Mucosa of rectum (tissue), 2 donors: Measurements from ENCODE around the gene HPRT1.

Experiments used
- H3K27ac ChIP-seq, 2 donors: one replicate each; pipeline ENCODE4 v1.7.0; 2013; ENCODE audit warnings: inconsistent platforms in 2 of 2, low read depth in 2 of 2, low read length in 2 of 2
- H3K27me3 ChIP-seq, 2 donors: one replicate each; pipeline ENCODE4 v1.7.0; 2013; ENCODE audit warnings: low read length in 2 of 2; ENCODE audit not compliant: control insufficient read depth in 2 of 2, insufficient read depth in 2 of 2
- H3K36me3 ChIP-seq, 2 donors: one replicate each; pipeline ENCODE4 v1.7.0; 2013; ENCODE audit warnings: low read length in 2 of 2; ENCODE audit not compliant: control insufficient read depth in 2 of 2, insufficient read depth in 2 of 2
- H3K4me1 ChIP-seq, 2 donors: one replicate each; pipeline ENCODE4 v1.7.0; 2013; ENCODE audit warnings: low read length in 2 of 2, mild to moderate bottlenecking in 1 of 2; ENCODE audit not compliant: control insufficient read depth in 2 of 2, insufficient read depth in 2 of 2
- H3K4me3 ChIP-seq, 2 donors: one replicate each; pipeline ENCODE4 v1.7.0; 2013; ENCODE audit warnings: low read length in 2 of 2
- H3K9ac ChIP-seq, 2 donors: one replicate each; pipeline ENCODE4 v1.7.0; 2013; ENCODE audit warnings: low read length in 2 of 2, low read depth in 1 of 2, mild to moderate bottlenecking in 1 of 2
- H3K9me3 ChIP-seq, 2 donors: one replicate each; pipeline ENCODE4 v1.7.0; 2013; ENCODE audit warnings: low read length in 2 of 2; ENCODE audit not compliant: control insufficient read depth in 2 of 2
- donor health status: healthy.
- donor health status: Normal muscosa, but diverticular disease.

The HPRT1 gene

DNA sequence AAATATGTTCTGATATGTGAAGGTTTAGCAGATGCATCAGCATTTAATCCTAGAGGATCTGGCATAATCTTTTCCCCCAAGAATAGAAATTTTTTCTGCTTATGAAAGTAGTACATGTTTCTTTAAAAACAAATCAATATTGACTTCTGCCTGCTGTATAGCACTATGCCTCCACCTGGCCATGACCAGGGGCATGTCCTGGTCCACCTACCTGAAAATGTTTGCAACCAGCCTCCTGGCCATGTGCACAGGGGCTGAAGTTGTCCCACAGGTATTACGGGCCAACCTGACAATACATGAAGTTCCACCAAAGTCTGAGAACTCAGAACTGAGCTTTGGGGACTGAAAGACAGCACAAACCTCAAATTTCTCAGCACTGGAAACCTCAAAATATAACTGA lies 10.0 kb downstream of the HPRT1 start:
- Histone ChIP-seq H3K27me3 (no peaks in the 10 kb centered on the region), H3K27ac (no peak overlapping the region), H3K9me3 (no peaks in the 10 kb centered on the region), H3K4me1 (no peaks in the 10 kb centered on the region), H3K36me3 (no peaks in the 10 kb centered on the region), H3K9ac (no peak overlapping the region), H3K4me3 (no peak overlapping the region)

DNA sequence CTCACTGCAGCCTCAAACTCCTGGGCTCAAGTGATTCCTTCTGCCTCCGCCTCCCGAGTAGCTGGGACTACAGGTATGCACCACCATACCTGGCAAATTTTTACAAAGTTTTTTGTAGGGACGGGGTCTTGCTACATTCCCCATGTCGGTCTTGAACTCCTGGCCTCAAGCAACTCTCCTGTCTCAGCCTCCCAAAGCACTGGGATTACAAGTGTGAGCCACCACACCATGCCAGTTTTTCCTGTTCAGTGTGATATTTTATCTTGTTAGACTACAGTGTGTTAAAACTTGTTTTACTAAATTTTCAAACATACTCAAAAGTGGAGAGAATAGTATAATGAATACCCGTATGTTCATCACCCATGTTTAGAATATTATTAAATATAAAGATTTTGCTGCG lies 12.1 kb downstream of the HPRT1 start:
- no peaks in the 10 kb centered on the region for H3K9me3 ChIP-seq
- no peaks in the 10 kb centered on the region for H3K4me1 ChIP-seq
- H3K27ac ChIP-seq = no peak overlapping the region
- no peaks in the 10 kb centered on the region for H3K36me3 ChIP-seq
- no peak overlapping the region for H3K9ac ChIP-seq
- no peak overlapping the region for H3K4me3 ChIP-seq
- H3K27me3 ChIP-seq = no peaks in the 10 kb centered on the region

- Histone ChIP-seq H3K4me3 (no peak overlapping the region), H3K4me1 (no peaks in the 10 kb centered on the region), H3K9ac (no peak overlapping the region), H3K27me3 (no peaks in the 10 kb centered on the region), H3K9me3 (no peaks in the 10 kb centered on the region), H3K36me3 (no peaks in the 10 kb centered on the region), H3K27ac (no peak overlapping the region)
Observed at GRCh38 chrX:134476284-134476683, 16.3 kb downstream of the HPRT1 start.

DNA sequence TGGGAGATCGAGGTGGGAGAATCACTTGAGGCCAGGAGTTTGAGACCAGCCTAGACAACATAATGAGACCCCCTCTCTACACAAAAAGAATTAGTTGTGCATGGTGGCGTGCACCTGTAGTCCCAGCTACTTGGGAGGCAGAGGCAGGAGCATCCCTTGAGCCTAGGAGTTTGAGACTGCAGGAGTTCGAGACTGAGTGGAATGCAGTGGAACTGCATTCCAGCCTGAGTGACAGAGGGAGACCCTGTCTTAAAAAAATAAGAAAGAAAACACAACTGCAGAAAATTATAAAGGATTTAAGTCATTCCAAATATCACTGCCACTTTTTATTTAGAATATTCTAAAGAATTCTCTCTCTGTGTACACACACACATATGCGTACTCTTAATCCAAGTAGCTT lies 18.4 kb downstream of the HPRT1 start:
- H3K27ac ChIP-seq = no peak overlapping the region
- no peak overlapping the region for H3K9ac ChIP-seq
- no peaks in the 10 kb centered on the region for H3K9me3 ChIP-seq
- H3K4me3 ChIP-seq = no peak overlapping the region
- no peaks in the 10 kb centered on the region for H3K36me3 ChIP-seq
- H3K27me3 ChIP-seq = no peaks in the 10 kb centered on the region
- no peaks in the 10 kb centered on the region for H3K4me1 ChIP-seq

- Histone ChIP-seq H3K36me3 (no peaks in the 10 kb centered on the region), H3K9ac (no peak overlapping the region), H3K27me3 (no peaks in the 10 kb centered on the region), H3K9me3 (no peaks in the 10 kb centered on the region), H3K4me1 (no peaks in the 10 kb centered on the region), H3K27ac (no peak overlapping the region), H3K4me3 (no peak overlapping the region)
Observed at GRCh38 chrX:134480061-134480460, 20.1 kb downstream of the HPRT1 start.

- Histone ChIP-seq H3K4me1 (no peaks in the 10 kb centered on the region), H3K27me3 (no peaks in the 10 kb centered on the region), H3K27ac (no peak overlapping the region), H3K36me3 (no peaks in the 10 kb centered on the region), H3K9me3 (no peaks in the 10 kb centered on the region), H3K4me3 (no peak overlapping the region), H3K9ac (no peak overlapping the region)
Observed at GRCh38 chrX:134481339-134481738, 21.4 kb downstream of the HPRT1 start.

GRCh38 chrX:134482371-134482770 lies 22.4 kb downstream of the HPRT1 start:
- Histone ChIP-seq H3K9ac (no peak overlapping the region), H3K27me3 (no peaks in the 10 kb centered on the region), H3K9me3 (no peaks in the 10 kb centered on the region), H3K4me1 (no peaks in the 10 kb centered on the region), H3K4me3 (no peak overlapping the region), H3K27ac (no peak overlapping the region), H3K36me3 (no peaks in the 10 kb centered on the region)

DNA sequence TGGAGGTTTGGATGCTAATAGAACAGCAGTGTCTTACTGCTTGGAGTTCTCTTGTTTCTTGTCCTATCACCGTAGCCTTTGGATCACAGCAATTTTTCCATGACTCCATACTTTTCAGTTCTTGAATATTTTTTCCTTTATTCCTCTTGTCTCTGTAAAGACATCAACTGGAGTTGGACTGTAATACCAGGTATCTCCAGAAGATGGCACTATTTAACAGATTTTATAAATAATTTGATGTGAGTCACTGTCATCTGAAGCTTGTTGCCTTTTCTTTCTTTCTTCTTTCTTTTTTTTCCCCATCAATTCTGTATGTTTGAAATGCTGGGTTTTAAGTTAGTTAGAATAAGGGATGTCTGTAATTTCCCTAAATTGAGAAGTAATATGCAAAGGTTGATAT lies 24.1 kb downstream of the HPRT1 start:
- Histone ChIP-seq H3K27me3 (no peaks in the 10 kb centered on the region), H3K4me1 (no peaks in the 10 kb centered on the region), H3K27ac (no peak overlapping the region), H3K4me3 (no peak overlapping the region), H3K9ac (no peak overlapping the region), H3K36me3 (no peaks in the 10 kb centered on the region), H3K9me3 (no peaks in the 10 kb centered on the region)

- Histone ChIP-seq H3K9ac (no peak overlapping the region), H3K4me3 (no peak overlapping the region), H3K36me3 (peaks cover 0 to 2% of the 10 kb centered on the region in 2 donors), H3K27ac (no peak overlapping the region), H3K27me3 (no peaks in the 10 kb centered on the region), H3K4me1 (no peaks in the 10 kb centered on the region), H3K9me3 (no peaks in the 10 kb centered on the region)
Observed at GRCh38 chrX:134501941-134502340, 42.0 kb downstream of the HPRT1 start.

GRCh38 chrX:134502686-134503085 lies 42.7 kb downstream of the HPRT1 start:
- no peaks in the 10 kb centered on the region for H3K4me1 ChIP-seq
- no peaks in the 10 kb centered on the region for H3K27me3 ChIP-seq
- no peak overlapping the region for H3K27ac ChIP-seq
- H3K4me3 ChIP-seq = no peak overlapping the region
- H3K9ac ChIP-seq = no peak overlapping the region
- peaks cover 0 to 2% of the 10 kb centered on the region in 2 donors for H3K36me3 ChIP-seq
- no peaks in the 10 kb centered on the region for H3K9me3 ChIP-seq

DNA sequence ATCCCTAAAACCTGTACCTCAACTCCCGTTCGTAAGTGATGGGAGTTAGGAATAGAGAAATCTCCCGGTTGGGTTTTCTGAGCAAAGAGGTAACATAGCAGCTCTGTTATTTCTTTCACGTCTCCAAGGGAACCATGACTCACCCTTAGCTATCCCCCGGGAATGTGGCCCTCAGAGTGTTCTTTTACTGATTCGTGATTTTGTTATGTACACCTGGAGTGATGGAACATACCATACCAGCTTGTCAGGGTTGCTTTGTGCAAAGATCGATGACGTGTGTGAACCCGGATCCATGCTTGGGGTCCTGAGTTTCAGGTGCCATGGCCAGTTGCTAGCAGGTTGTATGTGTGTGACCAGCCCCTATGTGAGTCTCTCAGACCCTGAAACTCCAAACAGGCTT lies 52.6 kb downstream of the HPRT1 start:
- Histone ChIP-seq H3K4me3 (no peak overlapping the region), H3K9ac (no peak overlapping the region), H3K9me3 (no peaks in the 10 kb centered on the region), H3K36me3 (no peaks in the 10 kb centered on the region), H3K27ac (no peak overlapping the region), H3K4me1 (no peaks in the 10 kb centered on the region), H3K27me3 (no peaks in the 10 kb centered on the region)
